Sciatic nerve (tissue), 2 donors: ENCODE results near the gene CNTD1. TPM values are rescaled to one million over a fixed set of nuclear protein-coding genes. Genes with fewer than 3 reads are reported as not detected.
"Not testable (repeated sequence)": the region's sequence is repeated elsewhere in the genome, so short reads cannot be mapped to it uniquely, and the experiment has no call there.

Source experiments
- ATAC-seq: fragments of 200-7000 bp; cut with Tn5 transposase; one replicate; pipeline ENCODE4 v1.9.1; 2020; ENCODE audit warnings: mild to moderate bottlenecking, moderate library complexity
- DNase-seq: peaks from one replicate; pipeline ENCODE4 v3.0.0-alpha.2; 2020; ENCODE audit warnings: low spot score
- intact Hi-C: fragments of 100-400 bp; cut with DNase I; formaldehyde crosslinking; loops from one replicate; pipeline ENCODE4 v1.14.2; 2022
- microRNA-seq: library from miRNA; unstranded; fragments of <30 nt; microRNA quantifications from one replicate; pipeline ENCODE4 v1.2.0, GENCODE V29; 2020
- total RNA-seq: library from RNA; stranded (reverse); fragmentation: NEBNext Ultra II Directional; extraction: Animal tissue kit (Norgen Biotek cat#: 25700); gene quantifications from one replicate; pipeline ENCODE4 v1.2.1, GENCODE V29; 2021
- donor health status: DM: no; HTN: no; CAD: no.
- donor health status: DM: no; HTN: no; CAD: no.

CNTD1 gene
- total RNA-seq, 1 donor from 2014 or later, result 1.1 TPM

- ATAC-seq (no peak), DNase-seq (peak; percentile 47)
- intact Hi-C loops, result no loop called here
Observed at GRCh38 chr17:42855048-42855596, 56.5 kb downstream of the CNTD1 start.

DNA sequence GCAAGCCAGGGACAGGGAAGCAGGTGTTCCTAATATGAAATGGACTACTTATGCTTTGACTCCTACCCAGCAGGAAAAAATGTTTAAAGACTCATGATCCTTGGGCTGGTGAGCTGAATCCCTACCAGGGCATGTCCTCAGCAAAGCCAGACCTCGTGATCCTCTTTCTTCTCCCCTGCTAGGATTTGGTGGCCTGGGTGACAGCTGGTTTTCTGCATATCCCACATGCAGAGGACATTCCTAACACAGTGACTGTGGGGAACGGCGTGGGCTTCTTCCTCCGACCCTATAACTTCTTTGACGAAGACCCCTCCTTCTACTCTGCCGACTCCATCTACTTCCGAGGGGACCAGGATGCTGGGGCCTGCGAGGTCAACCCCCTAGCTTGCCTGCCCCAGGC lies 57.4 kb downstream of the CNTD1 start:
- ATAC-seq, DNase-seq, intact Hi-C loops: not testable (repeated sequence)

DNA sequence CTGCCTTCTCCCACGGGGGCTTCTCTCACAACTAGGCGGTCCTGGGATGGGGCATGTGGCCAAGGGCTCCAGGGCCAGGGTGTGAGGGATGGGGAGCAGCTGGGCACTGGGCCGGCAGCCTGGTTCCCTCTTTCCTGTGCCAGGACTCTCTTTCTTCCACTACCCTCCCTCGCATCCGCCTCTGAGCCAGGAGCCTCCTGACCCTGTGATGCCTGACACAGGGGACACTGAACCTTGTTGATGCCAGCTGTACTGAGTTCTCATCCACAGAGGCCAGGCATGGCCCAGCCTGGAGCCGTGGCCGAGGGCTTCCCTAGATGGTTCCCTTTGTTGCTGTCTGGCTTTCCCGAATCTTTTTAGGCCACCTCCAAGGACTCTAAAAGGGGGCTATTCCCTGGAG lies 57.9 kb downstream of the CNTD1 start:
- intact Hi-C loops, DNase-seq, ATAC-seq: not testable (repeated sequence)

DNA sequence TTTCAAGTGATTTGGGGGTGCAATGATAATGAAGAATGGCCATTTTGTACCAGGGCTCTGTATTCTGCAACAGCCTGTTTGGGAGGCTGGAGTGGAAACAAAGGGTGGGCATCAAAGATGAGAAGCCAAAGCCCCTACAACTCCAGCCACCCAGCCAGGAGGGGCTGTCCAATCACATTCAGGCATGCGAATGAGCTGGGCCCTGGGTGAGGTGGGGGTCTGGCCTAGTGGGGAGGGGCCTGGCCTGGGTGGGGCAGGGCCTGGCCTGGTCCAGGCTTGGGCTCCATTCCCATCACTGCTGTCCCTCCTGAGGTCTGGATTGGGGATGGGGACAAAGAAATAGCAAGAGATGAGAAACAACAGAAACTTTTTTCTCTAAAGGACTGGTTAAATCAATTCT lies 58.7 kb downstream of the CNTD1 start:
- DNase-seq, result no peak
- ATAC-seq, result no peak
- intact Hi-C loops, result no loop called here

Small RNAs within 50 kb of the gene (microRNA-seq; reads per million reads assigned to microRNA genes)
- not detected for gene MIR6781

Other genes with a start within 250 kb of the CNTD1 start
- 2.4 TPM for gene HSD17B1, start 245.9 kb upstream of the CNTD1 start, total RNA-seq
- 45.2 TPM for gene COASY, start 236.7 kb upstream of the CNTD1 start, total RNA-seq
- 26.6 TPM for gene MLX, start 231.8 kb upstream of the CNTD1 start, total RNA-seq
- 5.9 TPM for gene PSMC3IP, start 221.1 kb upstream of the CNTD1 start, total RNA-seq
- 47.1 TPM for gene RETREG3, start 189.5 kb upstream of the CNTD1 start, total RNA-seq
- 23.4 TPM for gene TUBG1, start 189.2 kb upstream of the CNTD1 start, total RNA-seq
- 46.8 TPM for gene TUBG2, start 139.6 kb upstream of the CNTD1 start, total RNA-seq
- gene PLEKHH3, start 121.9 kb upstream of the CNTD1 start, total RNA-seq, result 40.3 TPM
- gene CCR10, start 117.0 kb upstream of the CNTD1 start, total RNA-seq, result 3.5 TPM
- gene CNTNAP1, start 116.3 kb upstream of the CNTD1 start, total RNA-seq, result 12.9 TPM
- 105 TPM for gene EZH1, start 53.8 kb upstream of the CNTD1 start, total RNA-seq
- gene RAMP2, start 37.6 kb upstream of the CNTD1 start, total RNA-seq, result 67.5 TPM
- 24.8 TPM for gene VPS25, start 25.4 kb upstream of the CNTD1 start, total RNA-seq
- 1.4 TPM for gene WNK4, start 18.3 kb upstream of the CNTD1 start, total RNA-seq
- 36.1 TPM for gene COA3, start 157 bp upstream of the CNTD1 start, total RNA-seq
- 80.9 TPM for gene BECN1, start 25.4 kb downstream of the CNTD1 start, total RNA-seq
- gene PSME3, start 34.5 kb downstream of the CNTD1 start, total RNA-seq, result 54.5 TPM
- gene AOC2, start 45.7 kb downstream of the CNTD1 start, total RNA-seq, result 1.6 TPM
- 61.7 TPM for gene AOC3, start 52.3 kb downstream of the CNTD1 start, total RNA-seq
- gene G6PC1, start 101.9 kb downstream of the CNTD1 start, total RNA-seq, result not detected
- gene AARSD1, start 165.6 kb downstream of the CNTD1 start, total RNA-seq, result 40.7 TPM
- gene PTGES3L, start 181.2 kb downstream of the CNTD1 start, total RNA-seq, result 0.40 TPM
- gene RUNDC1, start 181.7 kb downstream of the CNTD1 start, total RNA-seq, result 12.4 TPM
- 743 TPM for gene RPL27, start 199.6 kb downstream of the CNTD1 start, total RNA-seq
- 28.1 TPM for gene IFI35, start 207.9 kb downstream of the CNTD1 start, total RNA-seq
- 288 TPM for gene VAT1, start 223.5 kb downstream of the CNTD1 start, total RNA-seq
- 3.4 TPM for gene RND2, start 226.4 kb downstream of the CNTD1 start, total RNA-seq